HepG2 (cell line): Measurements from ENCODE around the gene HS3ST3A1. TPM values are rescaled to one million over a fixed set of nuclear protein-coding genes. Genes with fewer than 3 reads are reported as not detected.

ENCODE experiments used
- ATAC-seq: fragments of 200-7000 bp; cut with Tn5 transposase; 3 replicates; pipeline ENCODE4 v1.9.1; 2020; ENCODE audit warnings: mild to moderate bottlenecking, moderate library complexity
- BruUV-seq: library from RNA; stranded (reverse); fragments of 400-500 nt; replicated peaks from 2 replicates; lab custom pipeline; 2021; lab: Mats Ljungman, UMichigan
- CTCF ChIA-PET: fragments of 300-600 bp; formaldehyde crosslinking; extraction: SDS; loops from one replicate; lab custom pipeline; 2021; ENCODE audit warnings: low total read pairs, inconsistent platforms, low intra/inter-chr PET ratio; lab: Yijun Ruan, JAX
- POLR2A ChIA-PET: fragments of 350-600 bp; sonication (Branson Sonifier 250); formaldehyde crosslinking; loops from one replicate; lab custom pipeline; 2020; ENCODE audit warnings: antibody characterized with exemption, inconsistent platforms; lab: Yijun Ruan, JAX
- DNase-seq: peaks from one replicate; pipeline ENCODE4 v3.0.0-alpha.2; 2015; ENCODE audit warnings: low spot score
- FAIRE-seq: peaks from 3 replicates; lab custom pipeline; 2011; peaks lifted over from hg19 to GRCh38; lab: Jason Lieb, UNC
- H2AFZ ChIP-seq: one replicate; pipeline ENCODE4 v1.6.1; 2011; ENCODE audit warnings: low read length, inconsistent platforms
- H3K27ac ChIP-seq: fragments of 300-600 bp; 3 replicates; pipeline ENCODE4 v1.8.0; 2011; ENCODE audit warnings: mixed run types, mild to moderate bottlenecking, mixed read lengths, low read length, inconsistent platforms; ENCODE audit not compliant: insufficient read depth; ENCODE audit errors: extremely low read length
- H3K27me3 ChIP-seq, 2 experiments: fragments of 200-600 bp in 1 of 2; 2 replicates in 1 of 2; 3 replicates in 1 of 2; pipeline versions ENCODE4 v1.6.0 to v1.8.0; 2011; ENCODE audit warnings: low read length in 2 of 2, mild to moderate bottlenecking in 2 of 2, moderate library complexity in 2 of 2, inconsistent platforms in 1 of 2; ENCODE audit not compliant: insufficient read depth in 2 of 2, control insufficient read depth in 1 of 2
- H3K36me3 ChIP-seq, 2 experiments: fragments of 200-600 bp in 1 of 2; replicated peaks in 1 of 2; 2 replicates in 1 of 2; 3 replicates in 1 of 2; pipeline versions ENCODE4 v1.5.1 to v1.8.0; 2011; ENCODE audit warnings: low read length in 2 of 2, inconsistent platforms in 1 of 2; ENCODE audit not compliant: insufficient read depth in 2 of 2, control insufficient read depth in 1 of 2
- H3K4me1 ChIP-seq: 2 replicates; pipeline ENCODE4 v1.5.1; 2012; ENCODE audit warnings: low read length, inconsistent platforms; ENCODE audit not compliant: insufficient read depth
- H3K4me2 ChIP-seq: 2 replicates; pipeline ENCODE4 v1.6.0; 2011; ENCODE audit warnings: low read depth, low read length, inconsistent platforms
- H3K4me3 ChIP-seq, 3 experiments: fragments of 200-600 bp in 1 of 3; sonication (generic), shearing (Covaris generic) in 1 of 3; replicated peaks in 1 of 3; 2 replicates each; pipeline ENCODE4 v1.5.1; 2011 to 2016; ENCODE audit warnings: low read length in 3 of 3, inconsistent platforms in 2 of 3, low read depth in 2 of 3, mild to moderate bottlenecking in 2 of 3, control low read depth in 1 of 3, mixed read lengths in 1 of 3; ENCODE audit not compliant: insufficient read depth in 1 of 3
- H3K79me2 ChIP-seq: one replicate; pipeline ENCODE4 v1.6.1; 2011; ENCODE audit warnings: low read length, inconsistent platforms; ENCODE audit not compliant: insufficient read depth
- H3K9ac ChIP-seq: 2 replicates; pipeline ENCODE4 v1.6.0; 2011; ENCODE audit warnings: mild to moderate bottlenecking, low read depth, low read length, inconsistent platforms; ENCODE audit not compliant: insufficient read depth
- H3K9me3 ChIP-seq: 2 replicates; pipeline ENCODE4 v1.5.1; 2012; ENCODE audit warnings: mild to moderate bottlenecking, low read length
- H4K20me1 ChIP-seq: 2 replicates; pipeline ENCODE4 v1.6.0; 2011; ENCODE audit warnings: inconsistent platforms, mild to moderate bottlenecking, low read length, moderate library complexity; ENCODE audit not compliant: insufficient read depth
- NFYC ChIP-seq: IDR thresholded peaks from 2 replicates; pipeline ENCODE4 v1.6.1; 2016; ENCODE audit warnings: missing genetic modification reagents, missing compliant biosample characterization
- PRPF4 ChIP-seq: fragments of 200-400 bp; formaldehyde crosslinking; IDR thresholded peaks from 2 replicates; pipeline ENCODE4 v1.6.1; 2016; ENCODE audit warnings: low read length, low read depth; ENCODE audit not compliant: poor library complexity, severe bottlenecking
- RBM39 ChIP-seq: fragments of 200-400 bp; formaldehyde crosslinking; IDR thresholded peaks from one replicate; pipeline ENCODE4 v1.6.1; 2018; ENCODE audit warnings: antibody characterized with exemption, mild to moderate bottlenecking, low read depth, low read length; ENCODE audit not compliant: poor library complexity, severe bottlenecking
- RFX3 ChIP-seq: IDR thresholded peaks from 2 replicates; pipeline ENCODE4 v1.6.1; 2016; ENCODE audit warnings: missing biosample characterization, missing genetic modification reagents
- TRAFD1 ChIP-seq: sonication (generic); formaldehyde crosslinking; IDR thresholded peaks from 2 replicates; pipeline ENCODE4 v1.5.1; 2020; ENCODE audit warnings: missing genetic modification reagents, mild to moderate bottlenecking, borderline replicate concordance
- YEATS2 ChIP-seq: sonication (generic); formaldehyde crosslinking; IDR thresholded peaks from 2 replicates; pipeline ENCODE4 v1.4.0; 2020; ENCODE audit warnings: missing genetic modification reagents, borderline replicate concordance
- ZBTB33 ChIP-seq: sonication (generic); formaldehyde crosslinking; IDR thresholded peaks from 2 replicates; pipeline ENCODE4 v1.4.0; 2020; ENCODE audit warnings: missing genetic modification reagents
- ZFP91 ChIP-seq: sonication (generic); formaldehyde crosslinking; IDR thresholded peaks from 2 replicates; pipeline ENCODE4 v1.9.0; 2022; ENCODE audit warnings: missing genetic modification reagents, mild to moderate bottlenecking, borderline replicate concordance
- ZNF10 ChIP-seq: sonication (generic); formaldehyde crosslinking; IDR thresholded peaks from 2 replicates; pipeline ENCODE4 v1.4.0; 2020; ENCODE audit warnings: mild to moderate bottlenecking, low read depth, missing genetic modification reagents, borderline replicate concordance
- ZNF136 ChIP-seq: sonication (generic); formaldehyde crosslinking; IDR thresholded peaks from 2 replicates; pipeline ENCODE4 v1.8.1; 2022; ENCODE audit warnings: low read depth, mild to moderate bottlenecking, moderate library complexity, missing genetic modification reagents
- ZNF17 ChIP-seq: sonication (generic); formaldehyde crosslinking; IDR thresholded peaks from 2 replicates; pipeline ENCODE4 v1.5.0; 2020; ENCODE audit warnings: mild to moderate bottlenecking, missing genetic modification reagents
- ZNF20 ChIP-seq: sonication (generic); formaldehyde crosslinking; IDR thresholded peaks from 2 replicates; pipeline ENCODE4 v1.4.0; 2020; ENCODE audit warnings: mild to moderate bottlenecking, moderate library complexity, missing genetic modification reagents
- ZNF749 ChIP-seq: sonication (generic); formaldehyde crosslinking; IDR thresholded peaks from 2 replicates; pipeline ENCODE4 v1.8.0; 2022; ENCODE audit warnings: mild to moderate bottlenecking, missing genetic modification reagents, moderate library complexity, borderline replicate concordance
- ZNF784 ChIP-seq: sonication (generic); formaldehyde crosslinking; IDR thresholded peaks from 2 replicates; pipeline ENCODE4 v1.5.1; 2020; ENCODE audit warnings: missing genetic modification reagents, mild to moderate bottlenecking, borderline replicate concordance
- ZSCAN25 ChIP-seq: sonication (generic); formaldehyde crosslinking; IDR thresholded peaks from 2 replicates; pipeline ENCODE4 v1.8.0; 2022; ENCODE audit warnings: mild to moderate bottlenecking, missing genetic modification reagents
- WGBS: methylation state at CpG from one replicate; pipeline ENCODE4 v1.1.6; 2017; ENCODE audit warnings: low lambda C conversion rate; 5-methylcytosine and 5-hydroxymethylcytosine counted together
- in situ Hi-C: cut with HindIII; loops from 2 replicates; pipeline ENCODE4 v1.10.0; 2017; ENCODE audit warnings: low pct_unique_long_range_greater_than_20kb; ENCODE audit not compliant: extremely low pct_ligation_motif_present
- intact Hi-C: fragments of 100-400 bp; cut with micrococcal nuclease; formaldehyde crosslinking; loops from one replicate; pipeline ENCODE4 v1.10.0; 2022; ENCODE audit not compliant: unreplicated experiment
- polyA plus RNA-seq, 8 experiments: library from polyadenylated mRNA; depleted of rRNA in 3 of 8; stranded (reverse) in 7 of 8; unstranded in 1 of 8; fragments of >200 nt; fragmentation: Illumina TruSeq in 4 of 8; extraction: Trizol in 4 of 8; gene quantifications; 2 replicates each; pipeline versions ENCODE4 v1.2.1 to v1.2.3, GENCODE V29; 2011 to 2016; ENCODE audit warnings: low read depth in 4 of 8, missing spikeins in 1 of 8, mixed read lengths in 1 of 8; ENCODE audit not compliant: insufficient read depth in 1 of 8
- total RNA-seq, 5 experiments: library from RNA; depleted of rRNA; stranded (reverse); fragments of >200 nt; fragmentation: Illumina TruSeq; extraction: Trizol; gene quantifications; 2 replicates each; pipeline ENCODE4 v1.2.3, GENCODE V29; 2016; ENCODE audit warnings: low read depth in 1 of 5

The HS3ST3A1 gene
- total and polyA plus RNA-seq, 2 of the 13 experiments (the other 11 are each of a cell fraction or from before 2014, with no cell fraction given) = 1.3 to 3.5 TPM

- no peak for FAIRE-seq
- Histone ChIP-seq H3K4me1 (peaks cover 47% of the 10 kb centered on the region), H4K20me1 (no peaks in the 10 kb centered on the region), H3K27ac (no peak overlapping the region), H2AFZ (no peak overlapping the region), H3K79me2 (no peaks in the 10 kb centered on the region), H3K9ac (no peak overlapping the region), H3K4me2 (no peak overlapping the region), H3K27me3 (no peaks in the 10 kb centered on the region), H3K9me3 (no peaks in the 10 kb centered on the region), H3K4me3 (no peak overlapping the region), H3K36me3 (no peaks in the 10 kb centered on the region)
- intact Hi-C loops (loop anchor here (10.0 kb wide), 1 partner anchor 56 kb away; no protein-coding TSS in a partner anchor), in situ Hi-C loops (no loop called here)
- CTCF ChIA-PET = no interaction called here
- POLR2A ChIA-PET = interaction anchor here (2.7 kb wide), 1 partner anchor 22 kb away, joined by 9 read pairs; no protein-coding TSS in a partner anchor
- BruUV-seq = no TSS peak
- WGBS = 49% methylated on average over 3 of the region's 3 CpGs
- no peak for ATAC-seq
- DNase-seq = no peak
- no peak for TF ChIP-seq ZNF20 (CRISPR knock-in tag)
- TF ChIP-seq ZSCAN25 (CRISPR knock-in tag) = no peak
- no peak for TF ChIP-seq ZNF749 (CRISPR knock-in tag)
- no peak for TF ChIP-seq YEATS2 (CRISPR knock-in tag)
- TF ChIP-seq ZNF10 (CRISPR knock-in tag) = no peak
- TF ChIP-seq TRAFD1 (CRISPR knock-in tag) = no peak
- no peak for TF ChIP-seq NFYC (CRISPR knock-in tag)
- no peak for TF ChIP-seq RBM39
- TF ChIP-seq ZBTB33 (CRISPR knock-in tag) = no peak
- no peak for TF ChIP-seq PRPF4
- TF ChIP-seq RFX3 (CRISPR knock-in tag) = no peak
- TF ChIP-seq ZNF784 (CRISPR knock-in tag) = no peak
- no peak for TF ChIP-seq ZFP91 (CRISPR knock-in tag)
- TF ChIP-seq ZNF136 (CRISPR knock-in tag) = no peak
- no peak for TF ChIP-seq ZNF17 (CRISPR knock-in tag)
Measured at GRCh38 chr17:13460261-13461000, 141.3 kb downstream of the HS3ST3A1 start.
